HuH-7 (cell line): Measurements from ENCODE around the gene COPB1.
"Not testable (repeated sequence)": the region's sequence is repeated elsewhere in the genome, so short reads cannot be mapped to it uniquely, and the experiment has no call there.

Experiments used
- DNase-seq: peaks from one replicate; pipeline ENCODE4 v3.0.0; 2011; ENCODE audit warnings: low spot score

The COPB1 gene

DNA sequence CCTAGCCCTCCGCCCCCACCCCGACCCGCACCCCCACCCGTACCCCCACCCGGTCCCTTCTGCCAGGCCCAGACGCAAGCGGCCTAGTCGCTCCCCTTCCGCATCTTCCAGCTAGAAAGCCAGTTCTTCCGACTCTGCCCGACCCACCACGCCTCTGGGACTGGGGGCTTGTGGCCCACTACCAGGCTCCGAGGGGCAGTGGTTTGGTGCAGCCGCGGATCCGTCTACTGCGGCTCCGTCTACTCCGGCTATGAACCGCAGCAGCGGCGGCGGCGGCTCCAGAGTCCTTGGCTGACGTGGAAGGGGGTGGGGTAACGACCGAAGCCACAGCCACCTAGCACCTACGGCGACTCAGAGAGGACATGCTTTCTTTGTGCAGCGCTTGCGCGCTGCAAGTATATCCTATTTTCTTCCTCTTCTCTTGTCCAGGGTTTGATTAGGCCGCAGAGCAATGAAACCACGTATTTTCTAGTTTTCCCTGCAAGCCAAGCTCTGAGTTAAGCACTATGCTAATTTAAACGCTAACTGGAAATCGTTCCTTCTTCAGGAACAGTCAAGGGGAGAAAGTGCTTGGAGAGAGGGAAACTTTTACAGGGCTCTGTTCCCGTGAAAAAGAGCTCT lies at the start of gene COPB1:
TSS of gene COPB1 (minus strand) at position 252 of the 621 bp plus-strand sequence. CDS start 883 bp downstream, outside the sequence.
- DNase-seq: peak; percentile 50

DNA sequence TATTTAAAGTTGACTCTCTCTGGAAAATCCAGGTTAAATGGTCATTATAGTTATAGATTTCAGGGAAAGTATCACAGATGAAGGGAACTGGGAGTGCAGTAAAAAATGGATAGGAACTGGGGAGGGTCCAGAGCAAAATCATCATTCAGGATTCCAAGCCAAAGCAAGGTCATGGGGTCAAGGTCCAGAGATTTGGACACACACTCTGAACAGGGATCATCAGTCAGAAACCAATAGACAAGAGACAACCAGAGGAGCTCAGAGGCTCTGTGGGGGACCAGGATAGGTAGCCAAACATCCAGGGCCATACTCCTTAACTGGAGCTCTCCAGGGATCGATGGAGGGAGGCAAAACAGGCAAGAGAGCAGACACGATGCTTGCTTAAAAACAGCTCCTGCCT lies 47.8 kb upstream of the COPB1 start:
- DNase-seq: no peak

- no peak for DNase-seq
Observed at GRCh38 chr11:14546672-14547071, 47.1 kb upstream of the COPB1 start.

- DNase-seq: no peak
Observed at GRCh38 chr11:14544611-14545010, 45.0 kb upstream of the COPB1 start.

GRCh38 chr11:14543260-14543659 lies 43.6 kb upstream of the COPB1 start:
- DNase-seq: no peak

GRCh38 chr11:14542324-14542723 lies 42.7 kb upstream of the COPB1 start:
- DNase-seq: no peak

DNA sequence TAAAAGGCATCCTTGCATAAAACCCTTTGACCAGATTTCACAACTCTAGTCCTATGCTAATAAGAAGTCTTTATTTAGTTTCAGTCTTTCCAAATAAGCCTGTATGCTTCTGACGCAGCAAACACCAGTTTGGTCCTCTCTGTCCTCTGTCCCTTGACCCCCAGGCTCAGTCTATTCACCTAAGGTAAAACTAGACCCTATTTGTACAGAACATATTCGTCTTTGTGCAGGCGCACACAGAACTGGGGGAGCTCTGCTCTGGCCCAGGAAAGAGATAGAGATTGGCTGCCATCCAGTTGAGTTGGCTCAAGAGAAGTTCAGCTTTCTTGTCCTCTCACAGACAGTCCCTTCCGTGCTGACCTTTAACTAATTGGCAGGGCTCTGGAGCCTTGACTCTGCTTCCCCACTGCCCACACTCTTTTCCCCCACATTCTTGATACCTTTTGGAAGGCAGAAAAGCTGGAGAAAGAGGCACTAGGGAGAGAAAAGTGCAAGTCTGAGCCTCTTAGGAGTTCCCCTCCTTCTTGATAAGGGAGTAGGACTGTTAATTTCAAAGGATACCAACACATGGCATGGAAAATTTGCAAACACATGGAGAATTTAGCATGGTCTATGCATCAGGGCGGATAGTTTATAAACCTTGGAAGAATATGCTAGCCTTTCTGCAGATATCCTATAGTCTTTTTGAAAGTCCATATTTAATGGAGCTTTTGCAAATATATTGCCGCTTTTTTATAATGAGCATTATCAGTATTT lies 41.8 kb upstream of the COPB1 start:
- DNase-seq: no peak

DNA sequence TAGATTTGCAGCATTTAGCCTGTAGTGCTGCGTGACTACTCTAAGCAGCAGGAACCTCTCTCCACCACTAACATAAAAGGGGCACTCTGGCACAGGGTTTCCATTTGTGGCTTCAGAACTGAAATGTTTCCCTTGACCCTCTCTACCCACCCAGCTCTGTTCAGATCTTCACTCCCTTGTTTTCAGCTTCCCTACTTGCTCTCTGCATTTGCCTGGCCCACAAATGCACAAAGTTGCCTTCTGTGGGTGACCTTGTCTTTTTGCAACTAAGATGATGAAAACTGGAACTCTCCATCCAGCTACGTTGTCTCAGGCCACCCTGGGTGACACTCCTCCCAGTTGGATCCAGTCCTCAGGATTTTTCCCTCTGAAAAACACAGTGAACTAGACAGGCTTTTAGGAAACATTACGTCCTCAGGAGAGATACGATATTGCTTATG lies 40.4 kb upstream of the COPB1 start:
- DNase-seq: peak; percentile 11

- DNase-seq: no peak
Observed at GRCh38 chr11:14538926-14539554, 39.4 kb upstream of the COPB1 start.

DNA sequence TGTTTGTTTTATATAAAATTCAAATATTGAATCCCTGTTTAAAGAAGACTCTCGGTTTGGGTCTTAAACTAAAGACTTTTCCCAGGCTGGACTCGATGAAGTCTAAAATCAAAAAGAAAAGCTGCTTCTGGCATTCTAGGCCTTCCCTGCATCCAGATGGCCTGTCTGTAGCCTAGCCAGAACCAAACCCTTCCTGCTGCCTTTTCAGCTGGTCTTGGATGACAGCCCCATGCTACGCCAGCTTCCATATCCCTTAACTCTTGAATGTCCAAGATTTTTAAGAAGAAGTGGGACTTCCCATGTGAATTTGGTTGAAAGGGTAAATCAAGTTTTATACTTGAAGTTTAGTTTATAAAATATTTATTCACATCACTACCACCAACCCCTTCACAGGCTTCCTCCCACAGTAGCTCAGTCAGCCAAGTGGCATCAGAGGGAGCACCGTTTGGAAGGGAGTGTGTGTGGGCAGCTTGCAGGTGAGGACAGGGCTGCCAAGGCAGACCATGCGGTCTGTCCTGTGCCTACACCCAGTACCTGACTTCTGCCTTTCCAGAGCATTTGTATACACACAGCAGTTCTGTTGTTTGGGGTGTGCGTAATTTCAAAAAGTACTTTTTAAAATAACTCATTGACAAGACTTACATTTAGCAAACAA lies 38.8 kb upstream of the COPB1 start:
- no peak for DNase-seq

- peak; percentile 22 for DNase-seq
Observed at GRCh38 chr11:14537134-14537599, 37.6 kb upstream of the COPB1 start.

DNA sequence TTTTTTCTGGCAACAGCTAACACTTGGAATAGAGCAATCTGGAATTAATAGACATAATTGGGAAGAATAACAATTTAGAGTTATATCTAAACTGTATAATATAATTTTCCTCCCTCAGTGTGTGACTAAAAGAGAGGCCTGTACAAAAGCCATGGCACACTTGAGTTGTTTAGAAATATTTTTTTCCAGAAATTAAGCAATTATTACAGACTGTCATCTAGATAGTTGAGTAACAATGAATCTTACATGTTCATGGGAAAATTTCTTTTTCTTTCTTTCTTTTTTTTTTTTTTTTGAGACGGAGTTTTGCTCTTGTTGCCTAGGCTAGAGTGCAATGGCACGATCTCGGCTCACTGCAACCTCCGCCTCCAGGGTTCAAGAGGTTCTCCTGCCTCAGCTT lies 35.6 kb upstream of the COPB1 start:
- DNase-seq: not testable (repeated sequence)

GRCh38 chr11:14529951-14530350 lies 30.3 kb upstream of the COPB1 start:
- DNase-seq: no peak

- no peak for DNase-seq
Observed at GRCh38 chr11:14529321-14529720, 29.7 kb upstream of the COPB1 start.

GRCh38 chr11:14522801-14523200 lies 23.2 kb upstream of the COPB1 start:
- DNase-seq: no peak

DNA sequence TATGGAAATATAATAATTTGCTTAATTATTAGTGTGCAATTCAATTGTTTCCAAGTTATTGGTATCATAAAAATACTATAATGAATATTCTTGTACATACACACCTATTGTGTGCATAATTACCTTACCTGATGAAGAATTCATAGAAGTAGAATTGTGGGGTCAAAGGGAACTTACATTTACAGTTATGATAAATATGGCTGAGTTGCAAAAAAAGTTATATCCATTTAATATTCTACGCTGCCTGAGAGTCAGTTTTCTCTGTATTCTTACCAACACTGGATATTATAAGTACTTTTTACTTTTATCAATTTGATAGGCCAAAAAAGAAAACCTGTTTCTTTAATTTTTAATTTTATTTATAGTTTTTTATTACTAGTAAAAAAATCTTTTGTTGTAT lies 22.6 kb upstream of the COPB1 start:
- DNase-seq: no peak

DNA sequence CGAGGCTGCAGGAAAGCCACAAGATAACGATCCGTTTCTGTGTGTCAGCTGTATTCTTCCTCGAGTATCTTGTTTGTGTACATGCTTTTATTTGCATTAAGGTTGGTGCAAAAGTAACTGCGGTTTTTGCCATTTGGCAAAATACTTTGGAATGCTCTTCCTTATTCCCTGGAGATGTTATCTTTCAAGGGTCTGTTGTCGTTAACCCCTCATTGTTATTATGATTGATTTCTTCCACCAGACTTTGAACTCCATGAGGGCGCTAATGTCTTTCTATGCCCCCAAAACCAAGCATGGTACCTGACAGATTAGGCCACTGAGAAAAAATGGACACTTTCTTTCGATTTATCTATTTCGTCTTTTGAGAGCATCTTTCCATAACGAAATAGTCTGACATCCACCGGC lies 21.1 kb upstream of the COPB1 start:
- DNase-seq: no peak

DNA sequence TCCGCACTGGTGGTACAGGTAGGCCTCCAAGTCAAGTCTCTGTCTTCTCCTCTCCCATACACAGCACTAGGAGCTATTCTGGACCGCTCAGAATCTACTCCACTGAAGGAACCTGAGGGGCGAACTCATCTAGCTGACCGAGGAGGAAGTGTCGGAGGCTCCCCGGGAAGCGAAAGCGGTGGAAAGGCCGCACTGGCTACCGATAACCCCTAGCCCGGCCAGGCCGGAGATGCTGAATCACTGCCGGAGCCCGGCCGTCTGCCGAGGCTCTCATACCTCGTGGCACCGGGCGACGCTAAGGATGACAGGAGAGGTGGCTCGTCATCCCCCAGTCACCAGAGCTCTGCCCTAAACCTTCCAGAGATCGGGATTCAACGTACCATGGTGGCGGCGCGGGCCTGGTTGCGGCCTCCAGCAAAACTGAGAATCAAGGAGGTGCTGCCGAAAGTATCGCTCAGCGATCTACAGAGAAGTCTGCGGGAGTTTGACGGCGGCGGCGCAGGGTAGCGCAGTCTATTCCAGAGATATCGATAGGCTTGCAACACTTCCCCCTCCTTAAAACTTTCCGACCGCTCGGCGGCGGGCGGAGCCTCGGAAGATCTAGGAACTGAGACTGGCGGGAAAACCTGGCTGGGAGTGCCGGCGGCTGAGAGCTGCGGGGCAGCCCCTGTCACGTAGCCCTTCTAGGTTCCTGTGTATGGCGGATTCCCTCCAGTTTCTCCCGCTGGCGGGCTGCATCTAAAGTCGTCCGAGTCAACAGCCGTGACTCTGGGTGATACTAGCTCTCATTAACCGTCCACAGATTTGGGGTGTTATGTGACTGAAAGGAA lies 20.5 kb upstream of the COPB1 start, which contains the start of gene PSMA1:
TSS of gene PSMA1 (minus strand) at position 470 of the 830 bp plus-strand sequence. CDS start at position 383, 87 bp downstream.
- DNase-seq: peak; percentile 61

GRCh38 chr11:14519597-14519916 lies 19.9 kb upstream of the COPB1 start:
- DNase-seq: no peak

GRCh38 chr11:14518820-14519219 lies 19.2 kb upstream of the COPB1 start:
- no peak for DNase-seq

DNA sequence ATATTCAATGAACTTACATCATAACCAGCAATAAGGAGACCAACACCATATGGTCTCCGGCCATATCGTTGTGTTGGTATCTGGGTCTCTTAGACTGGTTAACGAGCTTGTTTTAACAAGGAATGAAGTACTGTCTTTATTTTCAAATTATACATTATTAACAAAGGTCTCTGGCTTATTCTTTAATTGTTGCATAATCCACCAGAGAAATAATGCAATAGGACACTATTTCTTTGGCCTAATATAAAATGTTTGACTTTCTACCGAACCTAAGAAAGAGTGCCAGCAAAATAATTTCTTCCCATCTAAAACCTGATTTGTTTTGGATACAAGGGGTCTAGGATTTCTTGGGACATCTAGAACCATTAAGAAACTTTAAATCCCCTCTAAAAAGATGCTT lies 14.2 kb upstream of the COPB1 start:
- no peak for DNase-seq

GRCh38 chr11:14506532-14506931 lies 6.9 kb upstream of the COPB1 start:
- no peak for DNase-seq
